H1 (cell line): Measurements from ENCODE around the gene LPP. TPM values are rescaled to one million over a fixed set of nuclear protein-coding genes. Genes with fewer than 3 reads are reported as not detected.

Experiments
- CTCF ChIA-PET: fragments of 300-600 bp; sonication (Branson Sonifier 250); formaldehyde crosslinking; loops from one replicate; lab custom pipeline; 2021; ENCODE audit not compliant: partially characterized antibody; lab: Charles Lee
- POLR2A ChIA-PET: fragments of 300-600 bp; sonication (Branson Sonifier 250); formaldehyde crosslinking; loops from one replicate; lab custom pipeline; 2021; ENCODE audit warnings: inconsistent platforms; ENCODE audit not compliant: partially characterized antibody; lab: Charles Lee
- DNase-seq, 2 experiments: peaks; one replicate each; pipeline versions ENCODE4 v3.0.0 to v3.0.0-alpha.2; 2010 to 2022; ENCODE audit warnings: low spot score in 2 of 2, low read depth in 1 of 2, mixed read lengths in 1 of 2
- FAIRE-seq: peaks from 2 replicates; lab custom pipeline; 2011; peaks lifted over from hg19 to GRCh38; lab: Jason Lieb, UNC
- H2AFZ ChIP-seq: 2 replicates; pipeline ENCODE4 v1.8.1; 2012; ENCODE audit warnings: low read length, inconsistent platforms
- H2AK5ac ChIP-seq: 2 replicates; pipeline ENCODE4 v1.6.1; 2013; ENCODE audit warnings: low read depth, low read length
- H2BK120ac ChIP-seq: replicated peaks from 2 replicates; pipeline ENCODE3; 2013; ENCODE audit warnings: low read depth, low read length, inconsistent platforms
- H2BK12ac ChIP-seq: 2 replicates; pipeline ENCODE4 v1.6.1; 2013; ENCODE audit warnings: low read depth, low read length
- H2BK15ac ChIP-seq: 2 replicates; pipeline ENCODE4 v1.6.1; 2013; ENCODE audit warnings: low read length
- H2BK20ac ChIP-seq: 2 replicates; pipeline ENCODE4 v1.6.1; 2013; ENCODE audit warnings: low read length
- H2BK5ac ChIP-seq: 2 replicates; pipeline ENCODE4 v1.6.1; 2013; ENCODE audit warnings: low read depth, low read length
- H3K14ac ChIP-seq: 2 replicates; pipeline ENCODE4 v1.6.1; 2013; ENCODE audit warnings: inconsistent platforms; ENCODE audit not compliant: insufficient read length
- H3K18ac ChIP-seq: 2 replicates; pipeline ENCODE4 v1.6.1; 2013; ENCODE audit warnings: low read length; ENCODE audit errors: extremely low read depth
- H3K23ac ChIP-seq: 2 replicates; pipeline ENCODE4 v1.6.1; 2013; ENCODE audit warnings: inconsistent platforms; ENCODE audit not compliant: insufficient read length
- H3K23me2 ChIP-seq: 2 replicates; pipeline ENCODE4 v1.6.1; 2013; ENCODE audit warnings: low read depth, low read length
- H3K27ac ChIP-seq: 2 replicates; pipeline ENCODE4 v1.6.1; 2011; ENCODE audit warnings: low read depth, low read length, inconsistent platforms
- H3K27me3 ChIP-seq, 4 experiments: replicated peaks in 1 of 4; 1 replicate in 1 of 4; 2 replicates in 3 of 4; pipeline versions ENCODE4 v1.6.1 to v1.8.1; 2011 to 2013; ENCODE audit warnings: low read length in 3 of 4, mild to moderate bottlenecking in 3 of 4, inconsistent platforms in 2 of 4, mixed read lengths in 2 of 4, moderate library complexity in 1 of 4; ENCODE audit not compliant: control insufficient read depth in 3 of 4, insufficient read depth in 3 of 4; ENCODE audit errors: extremely low read depth in 1 of 4
- H3K36me3 ChIP-seq, 4 experiments: 2 replicates each; pipeline versions ENCODE4 v1.6.1 to v1.8.1; 2011 to 2013; ENCODE audit warnings: mild to moderate bottlenecking in 4 of 4, low read length in 3 of 4, moderate library complexity in 2 of 4, control low read depth in 1 of 4, inconsistent platforms in 1 of 4; ENCODE audit not compliant: insufficient read depth in 4 of 4, control insufficient read depth in 2 of 4
- H3K4ac ChIP-seq: replicated peaks from 2 replicates; pipeline ENCODE3; 2013; ENCODE audit warnings: low read length, low read depth, mixed read lengths, inconsistent platforms; ENCODE audit not compliant: insufficient read length
- H3K4me1 ChIP-seq, 4 experiments: replicated peaks in 1 of 4; 1 replicate in 1 of 4; 2 replicates in 3 of 4; pipeline versions ENCODE4 v1.6.1 to v1.8.1; 2011 to 2013; ENCODE audit warnings: low read length in 3 of 4, inconsistent platforms in 2 of 4, mixed read lengths in 1 of 4; ENCODE audit not compliant: insufficient read depth in 4 of 4, control insufficient read depth in 3 of 4
- H3K4me2 ChIP-seq, 2 experiments: 2 replicates each; pipeline versions ENCODE4 v1.6.1 to v1.8.1; 2011 to 2013; ENCODE audit warnings: low read depth in 2 of 2, low read length in 2 of 2, control low read depth in 1 of 2, inconsistent platforms in 1 of 2, mild to moderate bottlenecking in 1 of 2; ENCODE audit not compliant: insufficient read depth in 1 of 2
- H3K4me3 ChIP-seq, 4 experiments: fragments of 200-600, 300-600 bp in 1 of 4; sonication (generic), shearing (Covaris generic), sonication (Bioruptor Twin) in 1 of 4; 2 replicates each; pipeline versions ENCODE4 v1.5.1 to v1.8.1; 2011 to 2016; ENCODE audit warnings: low read length in 4 of 4, low read depth in 3 of 4, control low read depth in 2 of 4, inconsistent platforms in 2 of 4, mild to moderate bottlenecking in 2 of 4, mixed read lengths in 1 of 4, moderate library complexity in 1 of 4; ENCODE audit not compliant: insufficient read depth in 2 of 4; ENCODE audit errors: extremely low read depth in 1 of 4
- H3K56ac ChIP-seq: replicated peaks from 2 replicates; pipeline ENCODE3; 2013; ENCODE audit warnings: low read depth, mild to moderate bottlenecking, mixed read lengths, low read length, inconsistent platforms; ENCODE audit not compliant: insufficient read length
- H3K79me1 ChIP-seq: 2 replicates; pipeline ENCODE4 v1.6.1; 2013; ENCODE audit warnings: low read depth, low read length, control low read depth
- H3K79me2 ChIP-seq, 2 experiments: 2 replicates each; pipeline versions ENCODE4 v1.6.1 to v1.8.1; 2012 to 2013; ENCODE audit warnings: low read length in 2 of 2, mild to moderate bottlenecking in 2 of 2, inconsistent platforms in 1 of 2; ENCODE audit not compliant: insufficient read depth in 2 of 2, control insufficient read depth in 1 of 2
- H3K9ac ChIP-seq, 4 experiments: replicated peaks in 1 of 4; 1 replicate in 1 of 4; 2 replicates in 3 of 4; pipeline versions ENCODE4 v1.6.1 to v1.8.1; 2011 to 2013; ENCODE audit warnings: low read depth in 3 of 4, low read length in 3 of 4, control low read depth in 2 of 4, mild to moderate bottlenecking in 2 of 4, moderate library complexity in 2 of 4, inconsistent platforms in 1 of 4; ENCODE audit errors: extremely low read depth in 1 of 4
- H3K9me3 ChIP-seq, 2 experiments: 2 replicates each; pipeline versions ENCODE4 v1.6.1 to v1.8.1; 2012 to 2013; ENCODE audit warnings: mild to moderate bottlenecking in 2 of 2, moderate library complexity in 2 of 2, control low read depth in 1 of 2, inconsistent platforms in 1 of 2, low read depth in 1 of 2, low read length in 1 of 2, mixed read lengths in 1 of 2; ENCODE audit not compliant: insufficient read depth in 2 of 2
- H4K20me1 ChIP-seq, 2 experiments: replicated peaks in 1 of 2; 2 replicates each; pipeline versions ENCODE3 to v1.8.1; 2011 to 2013; ENCODE audit warnings: inconsistent platforms in 2 of 2, low read length in 2 of 2, mild to moderate bottlenecking in 1 of 2; ENCODE audit not compliant: insufficient read depth in 2 of 2, control insufficient read depth in 1 of 2
- H4K5ac ChIP-seq: 2 replicates; pipeline ENCODE4 v1.6.1; 2013; ENCODE audit warnings: low read length, low read depth, mixed read lengths, inconsistent platforms; ENCODE audit not compliant: insufficient read length
- H4K8ac ChIP-seq: 2 replicates; pipeline ENCODE4 v1.8.0; 2013; ENCODE audit warnings: mild to moderate bottlenecking, moderate library complexity, low read length, inconsistent platforms; ENCODE audit not compliant: insufficient read depth; ENCODE audit errors: extremely low read depth
- H4K91ac ChIP-seq: replicated peaks from 2 replicates; pipeline ENCODE3; 2013; ENCODE audit warnings: low read length, mixed read lengths, inconsistent platforms; ENCODE audit not compliant: insufficient read length
- BRCA1 ChIP-seq: IDR thresholded peaks from 2 replicates; pipeline ENCODE4 v1.6.1; 2012; ENCODE audit warnings: low read depth, low read length, improper control_type of control experiment
- CEBPB ChIP-seq: IDR thresholded peaks from 2 replicates; pipeline ENCODE4 v1.6.1; 2012; ENCODE audit warnings: low read depth, low read length
- RXRA ChIP-seq: IDR thresholded peaks from 2 replicates; pipeline ENCODE4 v1.6.1; 2011; ENCODE audit warnings: low read depth, mild to moderate bottlenecking, low read length, moderate library complexity; ENCODE audit not compliant: insufficient read depth
- WGBS, 2 experiments: shearing (Covaris generic) in 1 of 2; methylation state at CpG; one replicate each; pipeline versions ENCODE4 v1.1.6 to v1.1.7; 2013 to 2015; ENCODE audit warnings: low lambda C conversion rate in 2 of 2, mixed read lengths in 2 of 2, inconsistent platforms in 1 of 2, low coverage in 1 of 2, missing lambda C conversion rate in 1 of 2; ENCODE audit not compliant: insufficient replicate concordance in 2 of 2, insufficient coverage in 1 of 2, insufficient read length in 1 of 2; ENCODE audit errors: extremely low coverage in 1 of 2, missing lambda C conversion rate in 1 of 2; 5-methylcytosine and 5-hydroxymethylcytosine counted together
- polyA plus RNA-seq, 7 experiments: library from polyadenylated mRNA; depleted of rRNA in 3 of 7; stranded (reverse) in 5 of 7; unstranded in 2 of 7; fragments of >200 nt in 5 of 7; fragments of 200-250 nt in 2 of 7; gene quantifications; 1 replicate in 5 of 7; 2 replicates in 1 of 7; 4 replicates in 1 of 7; pipeline versions ENCODE4 v1.2.1 to v1.2.3, GENCODE V29; 2011 to 2013; ENCODE audit warnings: missing spikeins in 2 of 7, mixed read lengths in 2 of 7
- total RNA-seq: library from RNA; stranded (reverse); fragmentation: NEBNext Ultra II Directional; extraction: Animal tissue kit (Norgen Biotek cat#: 25700); gene quantifications from 2 replicates; pipeline ENCODE4 v1.2.1, GENCODE V29; 2021

LPP gene
- total and polyA plus RNA-seq, 2 of the 8 experiments (the other 6 are each of a cell fraction or from before 2014, with no cell fraction given) = 10.0 to 53.3 TPM

- 95% methylated on average over 2 of the region's 2 CpGs; no CpG with 5 or more reads in 1 of the 2 experiments for WGBS, 2 experiments
Measured at GRCh38 chr3:188905547-188905946, 751.6 kb downstream of the LPP start.

More at GRCh38 chr3:188905547-188905946, 751.6 kb downstream of the LPP start:
- Histone ChIP-seq H2BK20ac (no peak overlapping the region), H2BK15ac (no peak overlapping the region), H3K23ac (no peak overlapping the region), H2BK5ac (no peak overlapping the region), H3K27ac (no peak overlapping the region), H3K79me2 (no peaks in the 10 kb centered on the region), H3K18ac (no peak overlapping the region), H4K8ac (no peak overlapping the region), H2BK12ac (no peak overlapping the region), H3K56ac (no peak overlapping the region), H3K79me1 (no peaks in the 10 kb centered on the region), H3K36me3 (no peaks in the 10 kb centered on the region), H4K20me1 (no peaks in the 10 kb centered on the region), H3K4me2 (peak overlapping the region in 1 of 2 experiments; percentile 26; a peak in 1 of 4 replicates), H3K9ac (no peak overlapping the region), H3K4me3 (no peak overlapping the region), H2AK5ac (no peak overlapping the region), H3K14ac (no peak overlapping the region), H3K27me3 (no peaks in the 10 kb centered on the region), H4K5ac (no peak overlapping the region), H2AFZ (no peak overlapping the region), H3K4me1 (peaks cover 0 to 8% (median 1%) of the 10 kb centered on the region in 4 experiments; a peak in 2 of 7 replicates), H2BK120ac (no peak overlapping the region), H3K23me2 (no peaks in the 10 kb centered on the region), H4K91ac (no peak overlapping the region), H3K9me3 (no peaks in the 10 kb centered on the region), H3K4ac (no peak overlapping the region)
- ChIA-PET CTCF (interaction anchor here (0.6 to 1.7 kb wide), 3 partner anchors 29 to 1599 kb away, joined by 3 read pairs; no protein-coding TSS in a partner anchor), POLR2A (no interaction called here)
- TF ChIP-seq BRCA1 (no peak), RXRA (no peak), CEBPB (no peak)
- no peak for DNase-seq
- no peak for FAIRE-seq
